BJ (cell line): Measurements from ENCODE around the gene AGPAT3. TPM values are rescaled to one million over a fixed set of nuclear protein-coding genes. Genes with fewer than 3 reads are reported as not detected.

Source experiments
- CTCF ChIA-PET: fragments of 350-600 bp; formaldehyde crosslinking; extraction: SDS; loops from one replicate; lab custom pipeline; 2021; ENCODE audit warnings: antibody characterized with exemption, inconsistent platforms; lab: Yijun Ruan, JAX
- POLR2A ChIA-PET: fragments of 300-600 bp; sonication (Branson Sonifier 250); formaldehyde crosslinking; extraction: SDS; loops from one replicate; lab custom pipeline; 2021; ENCODE audit warnings: antibody characterized with exemption; lab: Charles Lee
- DNase-seq: peaks from one replicate; pipeline ENCODE4 v3.0.0-alpha.2; 2011; ENCODE audit warnings: low read depth
- H3K27me3 ChIP-seq: 2 replicates; pipeline ENCODE4 v1.6.0; 2011; ENCODE audit warnings: low read length; ENCODE audit not compliant: control insufficient read depth, insufficient read depth
- H3K36me3 ChIP-seq: 2 replicates; pipeline ENCODE4 v1.5.1; 2011; ENCODE audit warnings: low read length; ENCODE audit not compliant: control insufficient read depth, insufficient read depth
- H3K4me3 ChIP-seq: 2 replicates; pipeline ENCODE4 v1.5.1; 2011; ENCODE audit warnings: low read depth, mild to moderate bottlenecking, control low read depth, low read length
- CTCF ChIP-seq: IDR thresholded peaks from 2 replicates; pipeline ENCODE4 v1.5.1; 2011; ENCODE audit warnings: low read depth, mild to moderate bottlenecking, control low read depth, inconsistent platforms, low read length, moderate library complexity; ENCODE audit not compliant: insufficient read depth
- polyA plus RNA-seq: library from polyadenylated mRNA; depleted of rRNA; stranded (reverse); fragments of >200 nt; gene quantifications from 2 replicates; pipeline ENCODE4 v1.2.3, GENCODE V29; 2011

AGPAT3 gene
- polyA plus RNA-seq, 1 experiment = 68.5 TPM

GRCh38 chr21:43827015-43827611 is 37.9 kb upstream of the AGPAT3 start:
- TF ChIP-seq CTCF = no peak
- ChIA-PET POLR2A (no interaction called here), CTCF (interaction anchor here (0.6 to 1.9 kb wide), 4 partner anchors 10 to 149 kb away, joined by 3 to 8 read pairs (median 5); no protein-coding TSS in a partner anchor)
- H3K36me3 ChIP-seq = no peaks in the 10 kb centered on the region
- no peak for DNase-seq
- no peak overlapping the region for H3K4me3 ChIP-seq
- H3K27me3 ChIP-seq = peaks cover 3% of the 10 kb centered on the region

GRCh38 chr21:43829161-43829560 is 35.9 kb upstream of the AGPAT3 start:
- ChIA-PET CTCF (interaction anchor here (1.7 kb wide), 1 partner anchor 20 kb away, joined by 3 read pairs; no protein-coding TSS in a partner anchor), POLR2A (no interaction called here)
- TF ChIP-seq CTCF = no peak
- no peaks in the 10 kb centered on the region for H3K36me3 ChIP-seq
- DNase-seq = no peak
- peaks cover 3% of the 10 kb centered on the region for H3K27me3 ChIP-seq
- H3K4me3 ChIP-seq = no peak overlapping the region

GRCh38 chr21:43829575-43830119 is 35.4 kb upstream of the AGPAT3 start:
- no peaks in the 10 kb centered on the region for H3K36me3 ChIP-seq
- no peak for DNase-seq
- H3K4me3 ChIP-seq = no peak overlapping the region
- H3K27me3 ChIP-seq = peaks cover 3% of the 10 kb centered on the region
- ChIA-PET POLR2A (no interaction called here), CTCF (interaction anchor here (1.7 kb wide), 1 partner anchor 19 kb away, joined by 3 read pairs; no protein-coding TSS in a partner anchor)
- TF ChIP-seq CTCF = no peak

- no peak for DNase-seq
- CTCF ChIA-PET = no interaction called here
- H3K4me3 ChIP-seq = no peak overlapping the region
- TF ChIP-seq CTCF = no peak
- H3K36me3 ChIP-seq = no peaks in the 10 kb centered on the region
- POLR2A ChIA-PET = no interaction called here
- peaks cover 3% of the 10 kb centered on the region for H3K27me3 ChIP-seq
These were observed 32.9 kb upstream of the AGPAT3 start for GRCh38 chr21:43832158-43832550.

GRCh38 chr21:43832648-43833047 is 32.4 kb upstream of the AGPAT3 start:
- TF ChIP-seq CTCF = no peak
- POLR2A ChIA-PET = no interaction called here
- no peak for DNase-seq
- CTCF ChIA-PET = no interaction called here
- peaks cover 3% of the 10 kb centered on the region for H3K27me3 ChIP-seq
- no peak overlapping the region for H3K4me3 ChIP-seq
- H3K36me3 ChIP-seq = no peaks in the 10 kb centered on the region
